Sigmoid colon (tissue), 4 donors: ENCODE data around the gene CYP26A1.

Experiments used
- EP300 ChIP-seq, 4 donors: sonication (generic); formaldehyde crosslinking; IDR thresholded peaks; one replicate each; pipeline ENCODE4 v1.6.1; 2017; ENCODE audit warnings: antibody characterized with exemption in 4 of 4
- POLR2A ChIP-seq, 2 donors: fragments of 450-650 bp; IDR thresholded peaks; one replicate each; pipeline ENCODE4 v1.6.1; 2016; ENCODE audit warnings: antibody characterized with exemption in 2 of 2, mild to moderate bottlenecking in 2 of 2, moderate library complexity in 2 of 2
- TF ChIP-seq, protein P1 (sequence below), 4 experiments: fragments of 450-650 bp in 3 of 4; fragments of 200-600 bp in 1 of 4; IDR thresholded peaks; one replicate each; pipeline ENCODE4 v1.5.1; 2016 to 2019; ENCODE audit warnings: antibody characterized with exemption in 4 of 4, mild to moderate bottlenecking in 3 of 4, moderate library complexity in 2 of 4

DNA sequence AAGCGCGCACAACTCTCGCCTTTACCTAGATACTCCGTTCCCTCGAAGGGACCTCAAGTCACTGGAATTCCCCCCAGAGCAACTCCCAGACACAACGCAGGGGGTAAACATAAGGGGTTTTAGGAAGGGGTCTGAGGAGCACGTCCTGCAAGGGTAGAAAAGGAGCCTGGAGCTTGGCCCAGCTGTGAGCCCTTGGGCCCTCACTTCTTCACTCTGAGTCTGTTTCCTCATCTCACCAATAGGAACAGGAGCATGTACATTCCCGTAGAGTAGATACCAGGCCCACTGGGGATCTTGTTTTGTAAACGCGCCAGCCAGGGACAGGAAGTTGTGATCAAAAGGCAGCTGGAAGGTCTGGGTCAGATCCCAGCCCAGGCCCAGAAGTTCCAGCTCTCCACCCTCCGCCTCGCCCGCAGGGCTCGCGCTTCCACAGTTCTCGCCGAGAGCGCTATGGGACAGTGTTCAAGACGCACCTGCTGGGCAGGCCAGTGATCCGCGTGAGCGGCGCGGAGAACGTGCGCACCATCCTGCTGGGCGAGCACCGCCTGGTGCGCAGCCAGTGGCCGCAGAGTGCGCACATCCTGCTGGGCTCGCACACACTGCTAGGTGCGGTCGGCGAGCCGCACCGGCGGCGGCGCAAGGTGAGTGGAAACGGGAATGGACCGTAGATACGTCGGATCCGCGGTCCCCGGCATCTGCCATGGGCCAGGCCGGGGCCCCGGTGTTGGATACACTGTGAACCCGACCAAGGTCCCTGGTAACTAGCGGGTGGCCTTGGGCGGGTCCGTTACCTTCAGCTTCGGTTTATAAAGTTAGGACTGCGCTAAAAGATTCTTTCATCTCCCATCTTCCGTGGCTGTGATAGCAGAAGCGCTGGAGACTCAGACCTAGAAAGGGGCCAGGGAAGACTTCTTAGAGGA, 11.8 kb upstream of the CYP26A1 start:
- TF ChIP-seq POLR2A (IDR thresholded peaks at IDR 0.05) = no peak
- TF ChIP-seq, protein P1, sequence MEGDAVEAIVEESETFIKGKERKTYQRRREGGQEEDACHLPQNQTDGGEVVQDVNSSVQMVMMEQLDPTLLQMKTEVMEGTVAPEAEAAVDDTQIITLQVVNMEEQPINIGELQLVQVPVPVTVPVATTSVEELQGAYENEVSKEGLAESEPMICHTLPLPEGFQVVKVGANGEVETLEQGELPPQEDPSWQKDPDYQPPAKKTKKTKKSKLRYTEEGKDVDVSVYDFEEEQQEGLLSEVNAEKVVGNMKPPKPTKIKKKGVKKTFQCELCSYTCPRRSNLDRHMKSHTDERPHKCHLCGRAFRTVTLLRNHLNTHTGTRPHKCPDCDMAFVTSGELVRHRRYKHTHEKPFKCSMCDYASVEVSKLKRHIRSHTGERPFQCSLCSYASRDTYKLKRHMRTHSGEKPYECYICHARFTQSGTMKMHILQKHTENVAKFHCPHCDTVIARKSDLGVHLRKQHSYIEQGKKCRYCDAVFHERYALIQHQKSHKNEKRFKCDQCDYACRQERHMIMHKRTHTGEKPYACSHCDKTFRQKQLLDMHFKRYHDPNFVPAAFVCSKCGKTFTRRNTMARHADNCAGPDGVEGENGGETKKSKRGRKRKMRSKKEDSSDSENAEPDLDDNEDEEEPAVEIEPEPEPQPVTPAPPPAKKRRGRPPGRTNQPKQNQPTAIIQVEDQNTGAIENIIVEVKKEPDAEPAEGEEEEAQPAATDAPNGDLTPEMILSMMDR (IDR thresholded peaks at IDR 0.05) = no peak
- no peak for TF ChIP-seq EP300 (IDR thresholded peaks at IDR 0.05)
